Measurements from ENCODE around the gene ITCH. TPM values are rescaled to one million over a fixed set of nuclear protein-coding genes. Genes with fewer than 3 reads are reported as not detected.
A peak's percentile ranks its signal among the peaks of the same experiment; 100 is the strongest.
"Not testable (repeated sequence)": the region's sequence is repeated elsewhere in the genome, so short reads cannot be mapped to it uniquely, and the experiment has no call there.

Gene ITCH
- total and polyA plus RNA-seq, 2 experiments from 2014 or later, result 14.3 to 39.2 TPM

GRCh38 chr20:34433391-34433790 is 70.3 kb downstream of the ITCH start:
- no peaks in the 10 kb centered on the region for H3K9me3 ChIP-seq (ENCODE audit: low read depth)
- H3K27ac ChIP-seq, result no peak overlapping the region
- peaks cover 14% of the 10 kb centered on the region for H3K36me3 ChIP-seq
- H3K4me3 ChIP-seq, result no peak overlapping the region
- TF ChIP-seq CTCF (IDR thresholded peaks at IDR 0.05; ENCODE audit: low read depth, low read length), result no peak
- peaks cover 28% of the 10 kb centered on the region for H3K4me1 ChIP-seq (ENCODE audit: low read depth)
- DNase-seq (ENCODE audit: low read depth in 1 of 2, low spot score in 1 of 2), result no peak
- no peaks in the 10 kb centered on the region for H3K27me3 ChIP-seq

GRCh38 chr20:34435589-34435988 is 72.5 kb downstream of the ITCH start:
- Histone ChIP-seq H3K4me3 (no peak overlapping the region), H3K27ac (peak overlapping the region; percentile 93), H3K36me3 (peaks cover 11% of the 10 kb centered on the region), H3K9me3 (ENCODE audit: low read depth) (no peaks in the 10 kb centered on the region), H3K4me1 (ENCODE audit: low read depth) (peaks cover 42% of the 10 kb centered on the region), H3K27me3 (no peaks in the 10 kb centered on the region)
- no peak for DNase-seq (ENCODE audit: low read depth in 1 of 2, low spot score in 1 of 2)
- TF ChIP-seq CTCF (IDR thresholded peaks at IDR 0.05; ENCODE audit: low read depth, low read length), result no peak

DNA sequence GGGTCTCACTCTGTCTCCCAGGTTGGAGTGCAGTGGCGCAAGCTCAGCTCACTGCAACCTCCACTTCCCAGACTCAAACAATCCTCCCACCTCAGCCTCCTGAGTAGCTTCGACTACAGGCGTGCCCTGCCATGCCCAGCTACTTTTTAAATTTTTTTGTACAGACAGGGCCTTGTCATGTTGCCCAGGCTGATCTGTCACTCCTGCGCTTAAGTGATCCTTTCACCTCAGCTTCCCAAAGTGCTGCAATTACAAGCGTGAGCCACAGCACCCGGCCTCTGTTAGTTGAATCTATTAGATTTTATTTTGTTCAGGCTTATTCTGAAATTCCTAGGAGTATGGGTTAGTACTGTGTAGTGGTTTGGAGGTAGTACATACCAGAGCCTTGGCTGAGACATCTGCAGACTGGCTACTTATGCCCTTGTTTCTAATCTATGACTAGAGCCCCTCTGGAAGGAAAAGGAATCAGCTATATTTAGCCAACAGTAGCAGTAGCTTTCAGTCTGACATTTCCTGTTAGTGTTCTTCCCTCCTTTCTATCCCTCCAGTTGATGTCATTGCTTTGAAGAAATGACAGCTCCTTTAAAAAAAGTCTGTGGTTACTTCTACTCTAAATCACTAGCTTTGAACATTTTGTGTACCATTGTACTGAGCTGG is 74.4 kb downstream of the ITCH start:
- TF ChIP-seq CTCF (IDR thresholded peaks at IDR 0.05; ENCODE audit: low read depth, low read length), result no peak
- Histone ChIP-seq H3K4me3 (no peak overlapping the region), H3K27me3 (no peaks in the 10 kb centered on the region), H3K36me3 (peaks cover 23% of the 10 kb centered on the region), H3K27ac (peak overlapping the region; percentile 93), H3K9me3 (ENCODE audit: low read depth) (no peaks in the 10 kb centered on the region), H3K4me1 (ENCODE audit: low read depth) (peaks cover 42% of the 10 kb centered on the region)
- DNase-seq (ENCODE audit: low read depth in 1 of 2, low spot score in 1 of 2), result peak; percentile 72 to 78

DNA sequence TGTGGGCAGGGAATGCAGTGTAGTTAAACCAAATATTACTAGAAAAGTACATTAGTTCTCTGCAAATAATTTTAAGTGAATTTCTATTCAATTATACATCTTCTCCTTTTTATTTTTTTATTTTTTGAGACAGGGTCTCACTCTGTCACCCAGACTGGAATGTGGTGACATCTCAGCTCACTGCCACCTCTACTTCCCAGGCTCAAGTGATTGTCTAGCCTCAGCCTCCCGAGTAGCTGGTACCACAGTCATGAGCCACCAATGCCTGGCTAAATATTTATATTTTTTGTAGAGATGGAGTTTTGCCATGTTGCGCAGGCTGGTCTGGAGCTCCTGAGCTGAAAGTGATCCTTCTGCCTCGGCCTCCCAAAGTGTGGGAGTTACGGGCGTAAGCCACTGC is 76.1 kb downstream of the ITCH start:
- Histone ChIP-seq H3K27me3 (no peaks in the 10 kb centered on the region), H3K27ac (peak overlapping the region; percentile 93), H3K4me3 (no peak overlapping the region), H3K36me3 (peaks cover 34% of the 10 kb centered on the region), H3K9me3 (ENCODE audit: low read depth) (no peaks in the 10 kb centered on the region), H3K4me1 (ENCODE audit: low read depth) (peaks cover 42% of the 10 kb centered on the region)
- no peak for TF ChIP-seq CTCF (IDR thresholded peaks at IDR 0.05; ENCODE audit: low read depth, low read length)
- peak in 1 of 2 donors; percentile 73 for DNase-seq (ENCODE audit: low read depth in 1 of 2, low spot score in 1 of 2)

DNA sequence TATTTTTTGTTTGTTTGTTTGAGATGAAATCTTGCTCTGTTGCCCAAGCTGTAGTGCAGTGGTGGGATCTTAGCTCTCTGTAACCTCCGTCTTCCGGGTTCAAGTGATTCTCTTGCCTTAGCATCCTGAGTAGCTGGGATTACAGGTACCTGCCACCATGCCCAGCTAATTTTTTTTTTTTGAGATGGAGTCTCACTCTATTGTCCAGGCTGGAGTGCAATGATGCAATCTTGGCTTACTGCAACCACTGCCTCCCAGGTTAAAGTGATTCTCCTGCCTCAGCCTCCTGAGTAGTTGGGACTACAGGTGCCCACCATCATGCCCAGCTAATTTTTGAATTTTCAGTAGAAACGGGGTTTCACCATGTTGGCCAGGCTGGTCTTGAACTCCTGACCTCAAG is 78.3 kb downstream of the ITCH start:
- Histone ChIP-seq H3K36me3 (peaks cover 55% of the 10 kb centered on the region), H3K4me1 (ENCODE audit: low read depth) (peaks cover 36% of the 10 kb centered on the region)
- H3K27ac ChIP-seq; H3K4me3 ChIP-seq; H3K27me3 ChIP-seq; DNase-seq (ENCODE audit: low read depth in 1 of 2, low spot score in 1 of 2); H3K9me3 ChIP-seq (ENCODE audit: low read depth): not testable (repeated sequence)

GRCh38 chr20:34443546-34443945 is 80.5 kb downstream of the ITCH start:
- no peak for TF ChIP-seq CTCF (IDR thresholded peaks at IDR 0.05; ENCODE audit: low read depth, low read length)
- H3K9me3 ChIP-seq (ENCODE audit: low read depth), result no peaks in the 10 kb centered on the region
- H3K27me3 ChIP-seq, result no peaks in the 10 kb centered on the region
- H3K4me1 ChIP-seq (ENCODE audit: low read depth), result peaks cover 19% of the 10 kb centered on the region
- DNase-seq (ENCODE audit: low read depth in 1 of 2, low spot score in 1 of 2), result no peak
- no peak overlapping the region for H3K27ac ChIP-seq
- H3K36me3 ChIP-seq, result peaks cover 70% of the 10 kb centered on the region
- no peak overlapping the region for H3K4me3 ChIP-seq
